ENCODE measurements around the gene TLR4.

The TLR4 gene

GRCh38 chr9:117745598-117745997, 41.4 kb downstream of the TLR4 start:
- no peaks in the 10 kb centered on the region for H3K9me3 ChIP-seq (ENCODE audit: control insufficient read depth in 1 of 2, low read length in 2 of 2)
- H3K36me3 ChIP-seq (ENCODE audit: control insufficient read depth in 1 of 2, insufficient read depth in 2 of 2, low read length in 2 of 2) = no peaks in the 10 kb centered on the region
- no peak overlapping the region for H3K27ac ChIP-seq (ENCODE audit: low read length)
- H3K27me3 ChIP-seq (ENCODE audit: low read depth, low read length) = peaks cover 4% of the 10 kb centered on the region
- peak overlapping the region in 1 of 2 donors; percentile 38 for H3K4me3 ChIP-seq (ENCODE audit: low read depth in 1 of 2, low read length in 2 of 2)
- peaks cover 0 to 7% of the 10 kb centered on the region in 2 donors for H3K4me1 ChIP-seq (ENCODE audit: control insufficient read depth in 1 of 2, insufficient read depth in 2 of 2, low read length in 2 of 2)

- Histone ChIP-seq H3K4me3 (ENCODE audit: low read depth in 1 of 2, low read length in 2 of 2) (no peak overlapping the region), H3K4me1 (ENCODE audit: control insufficient read depth in 1 of 2, insufficient read depth in 2 of 2, low read length in 2 of 2) (peaks cover 0 to 7% of the 10 kb centered on the region in 2 donors), H3K9me3 (ENCODE audit: control insufficient read depth in 1 of 2, low read length in 2 of 2) (no peaks in the 10 kb centered on the region), H3K27ac (ENCODE audit: low read length) (no peak overlapping the region), H3K36me3 (ENCODE audit: control insufficient read depth in 1 of 2, insufficient read depth in 2 of 2, low read length in 2 of 2) (no peaks in the 10 kb centered on the region), H3K27me3 (ENCODE audit: low read depth, low read length) (peaks cover 4% of the 10 kb centered on the region)
Observed at GRCh38 chr9:117746263-117746662, 42.1 kb downstream of the TLR4 start.

- Histone ChIP-seq H3K27ac (ENCODE audit: low read length) (no peak overlapping the region), H3K4me3 (ENCODE audit: low read depth in 1 of 2, low read length in 2 of 2) (no peak overlapping the region), H3K36me3 (ENCODE audit: control insufficient read depth in 1 of 2, insufficient read depth in 2 of 2, low read length in 2 of 2) (no peaks in the 10 kb centered on the region), H3K4me1 (ENCODE audit: control insufficient read depth in 1 of 2, insufficient read depth in 2 of 2, low read length in 2 of 2) (peaks cover 0 to 7% of the 10 kb centered on the region in 2 donors), H3K27me3 (ENCODE audit: low read depth, low read length) (peaks cover 4% of the 10 kb centered on the region), H3K9me3 (ENCODE audit: control insufficient read depth in 1 of 2, low read length in 2 of 2) (no peaks in the 10 kb centered on the region)
Observed at GRCh38 chr9:117747386-117747970, 43.3 kb downstream of the TLR4 start.

DNA sequence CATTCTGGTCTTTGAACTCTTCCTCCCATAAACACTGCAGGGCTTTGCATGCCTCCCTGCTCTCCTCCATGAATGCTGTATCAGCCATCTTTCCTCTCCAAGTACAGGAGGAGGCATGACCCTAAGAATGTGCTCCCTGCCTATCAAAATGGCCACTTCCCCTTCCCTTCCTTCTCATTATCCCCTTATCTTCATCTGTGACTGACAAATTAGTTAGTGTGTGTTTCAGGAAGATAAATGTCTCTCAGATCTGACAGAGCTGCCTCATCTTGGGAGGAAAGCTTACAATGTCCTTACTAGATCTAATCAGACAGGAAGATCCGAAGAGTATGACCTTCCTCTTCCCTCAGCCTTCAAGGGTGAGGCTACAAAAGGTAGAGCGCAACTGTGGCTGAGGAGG, 46.2 kb downstream of the TLR4 start:
- Histone ChIP-seq H3K4me3 (ENCODE audit: low read depth in 1 of 2, low read length in 2 of 2) (no peak overlapping the region), H3K4me1 (ENCODE audit: control insufficient read depth in 1 of 2, insufficient read depth in 2 of 2, low read length in 2 of 2) (no peaks in the 10 kb centered on the region), H3K27me3 (ENCODE audit: low read depth, low read length) (peaks cover 3% of the 10 kb centered on the region), H3K36me3 (ENCODE audit: control insufficient read depth in 1 of 2, insufficient read depth in 2 of 2, low read length in 2 of 2) (no peaks in the 10 kb centered on the region), H3K27ac (ENCODE audit: low read length) (no peak overlapping the region), H3K9me3 (ENCODE audit: control insufficient read depth in 1 of 2, low read length in 2 of 2) (no peaks in the 10 kb centered on the region)

DNA sequence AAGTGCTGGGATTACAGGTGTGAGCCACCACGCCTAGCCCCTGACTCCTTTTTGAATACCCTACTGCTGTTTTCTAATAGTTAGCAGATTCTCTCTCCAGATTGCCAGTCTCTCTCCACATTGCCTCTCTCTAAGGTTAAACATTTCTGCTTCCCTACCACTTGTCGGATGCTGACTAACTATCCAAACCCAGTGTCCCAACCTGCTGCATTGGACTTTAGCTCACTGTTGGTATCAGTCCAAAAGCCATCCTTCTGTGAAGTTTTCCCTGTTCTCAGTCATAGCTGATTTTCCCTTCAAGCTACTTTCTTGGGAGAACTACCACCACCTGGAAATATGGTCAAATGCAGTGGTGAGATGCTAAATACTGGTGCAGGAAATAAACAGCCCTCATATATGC, 48.7 kb downstream of the TLR4 start:
- H3K36me3 ChIP-seq (ENCODE audit: control insufficient read depth in 1 of 2, insufficient read depth in 2 of 2, low read length in 2 of 2) = no peaks in the 10 kb centered on the region
- H3K9me3 ChIP-seq (ENCODE audit: control insufficient read depth in 1 of 2, low read length in 2 of 2) = no peaks in the 10 kb centered on the region
- H3K4me3 ChIP-seq (ENCODE audit: low read depth in 1 of 2, low read length in 2 of 2) = no peak overlapping the region
- H3K4me1 ChIP-seq (ENCODE audit: control insufficient read depth in 1 of 2, insufficient read depth in 2 of 2, low read length in 2 of 2) = no peaks in the 10 kb centered on the region
- H3K27me3 ChIP-seq (ENCODE audit: low read depth, low read length) = no peaks in the 10 kb centered on the region
- no peak overlapping the region for H3K27ac ChIP-seq (ENCODE audit: low read length)

GRCh38 chr9:117757561-117758190, 53.5 kb downstream of the TLR4 start:
- no peaks in the 10 kb centered on the region for H3K9me3 ChIP-seq (ENCODE audit: control insufficient read depth in 1 of 2, low read length in 2 of 2)
- H3K4me1 ChIP-seq (ENCODE audit: control insufficient read depth in 1 of 2, insufficient read depth in 2 of 2, low read length in 2 of 2) = no peaks in the 10 kb centered on the region
- H3K27ac ChIP-seq (ENCODE audit: low read length) = no peak overlapping the region
- H3K27me3 ChIP-seq (ENCODE audit: low read depth, low read length) = no peaks in the 10 kb centered on the region
- H3K36me3 ChIP-seq (ENCODE audit: control insufficient read depth in 1 of 2, insufficient read depth in 2 of 2, low read length in 2 of 2) = no peaks in the 10 kb centered on the region
- H3K4me3 ChIP-seq (ENCODE audit: low read depth in 1 of 2, low read length in 2 of 2) = no peak overlapping the region

DNA sequence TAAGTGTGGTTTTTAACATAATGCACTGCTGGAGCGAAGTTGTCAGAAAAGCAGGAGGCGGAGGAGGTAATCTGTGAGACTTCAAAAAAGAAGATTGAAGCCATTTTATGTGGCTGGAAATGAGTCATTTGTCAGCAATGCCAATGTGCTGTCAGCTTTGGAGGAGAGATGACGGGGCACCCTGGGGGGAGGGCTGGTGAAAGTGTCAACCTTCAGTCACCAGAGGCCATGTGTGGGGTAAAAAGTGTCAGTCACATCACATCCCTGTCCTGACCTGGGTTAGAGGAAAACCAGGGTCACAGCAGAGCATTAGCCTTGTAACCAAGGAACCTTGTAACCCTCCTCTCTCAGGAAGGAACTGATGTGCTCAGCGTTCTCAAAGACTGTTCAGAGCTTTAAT, 59.1 kb downstream of the TLR4 start:
- H3K27ac ChIP-seq (ENCODE audit: low read length) = no peak overlapping the region
- no peaks in the 10 kb centered on the region for H3K27me3 ChIP-seq (ENCODE audit: low read depth, low read length)
- no peaks in the 10 kb centered on the region for H3K36me3 ChIP-seq (ENCODE audit: control insufficient read depth in 1 of 2, insufficient read depth in 2 of 2, low read length in 2 of 2)
- no peaks in the 10 kb centered on the region for H3K9me3 ChIP-seq (ENCODE audit: control insufficient read depth in 1 of 2, low read length in 2 of 2)
- H3K4me3 ChIP-seq (ENCODE audit: low read depth in 1 of 2, low read length in 2 of 2) = no peak overlapping the region
- H3K4me1 ChIP-seq (ENCODE audit: control insufficient read depth in 1 of 2, insufficient read depth in 2 of 2, low read length in 2 of 2) = no peaks in the 10 kb centered on the region

DNA sequence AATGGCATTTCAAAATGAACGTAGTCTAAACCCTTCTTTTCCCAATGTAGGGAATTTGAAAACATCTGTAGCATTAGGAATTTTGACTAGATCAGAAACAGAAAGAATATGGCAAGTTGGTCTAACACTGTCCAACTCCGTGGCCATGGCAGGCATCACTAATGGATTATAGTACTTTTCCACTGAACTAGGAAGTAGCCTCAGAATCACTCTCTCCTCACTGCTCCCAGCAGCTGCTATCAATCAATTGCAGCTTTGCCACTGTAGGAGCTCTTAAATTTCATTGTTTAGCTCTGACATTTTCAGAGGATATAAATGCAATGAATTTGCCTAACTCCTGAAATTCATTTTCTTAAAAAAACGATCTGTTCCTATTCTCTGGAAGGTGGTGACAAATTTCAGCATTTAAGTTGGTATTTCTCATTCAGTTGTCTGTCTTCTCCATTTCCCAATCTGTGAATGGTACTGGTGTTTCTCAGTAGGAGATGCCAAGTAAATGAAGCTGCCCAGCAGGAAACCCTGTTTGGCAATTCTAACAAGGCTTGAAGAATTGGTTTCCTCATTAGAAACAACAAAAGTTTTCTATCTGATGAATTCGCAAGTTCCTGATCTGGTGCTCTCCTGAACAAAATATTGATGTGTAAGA, 64.7 kb downstream of the TLR4 start:
- H3K27ac ChIP-seq (ENCODE audit: low read length) = no peak overlapping the region
- no peaks in the 10 kb centered on the region for H3K4me1 ChIP-seq (ENCODE audit: control insufficient read depth in 1 of 2, insufficient read depth in 2 of 2, low read length in 2 of 2)

GRCh38 chr9:117771136-117771535, 66.9 kb downstream of the TLR4 start:
- Histone ChIP-seq H3K9me3 (ENCODE audit: control insufficient read depth in 1 of 2, low read length in 2 of 2) (no peaks in the 10 kb centered on the region), H3K27me3 (ENCODE audit: low read depth, low read length) (no peaks in the 10 kb centered on the region), H3K36me3 (ENCODE audit: control insufficient read depth in 1 of 2, insufficient read depth in 2 of 2, low read length in 2 of 2) (no peaks in the 10 kb centered on the region), H3K4me1 (ENCODE audit: control insufficient read depth in 1 of 2, insufficient read depth in 2 of 2, low read length in 2 of 2) (no peaks in the 10 kb centered on the region), H3K4me3 (ENCODE audit: low read depth in 1 of 2, low read length in 2 of 2) (no peak overlapping the region), H3K27ac (ENCODE audit: low read length) (no peak overlapping the region)

More for the DNA sequence above, 64.7 kb downstream of the TLR4 start:
- no peaks in the 10 kb centered on the region for H3K27me3 ChIP-seq (ENCODE audit: low read depth, low read length)
- no peaks in the 10 kb centered on the region for H3K36me3 ChIP-seq (ENCODE audit: control insufficient read depth in 1 of 2, insufficient read depth in 2 of 2, low read length in 2 of 2)
- H3K9me3 ChIP-seq (ENCODE audit: control insufficient read depth in 1 of 2, low read length in 2 of 2) = no peaks in the 10 kb centered on the region
- H3K4me3 ChIP-seq (ENCODE audit: low read depth in 1 of 2, low read length in 2 of 2) = no peak overlapping the region

GRCh38 chr9:117772960-117773359, 68.8 kb downstream of the TLR4 start:
- Histone ChIP-seq H3K27me3 (ENCODE audit: low read depth, low read length) (no peaks in the 10 kb centered on the region), H3K9me3 (ENCODE audit: control insufficient read depth in 1 of 2, low read length in 2 of 2) (no peaks in the 10 kb centered on the region), H3K4me1 (ENCODE audit: control insufficient read depth in 1 of 2, insufficient read depth in 2 of 2, low read length in 2 of 2) (no peaks in the 10 kb centered on the region), H3K4me3 (ENCODE audit: low read depth in 1 of 2, low read length in 2 of 2) (no peak overlapping the region), H3K27ac (ENCODE audit: low read length) (no peak overlapping the region), H3K36me3 (ENCODE audit: control insufficient read depth in 1 of 2, insufficient read depth in 2 of 2, low read length in 2 of 2) (no peaks in the 10 kb centered on the region)

All from muscle layer of duodenum (tissue), 2 donors.